Activated CD8-positive, alpha-beta memory T cell treated with anti-CD3 and anti-CD28 coated beads for 36 hours (primary cell): ENCODE measurements around the gene DNAJB2. TPM values are rescaled to one million over a fixed set of nuclear protein-coding genes. Genes with fewer than 3 reads are reported as not detected.

Source experiments
- CTCF ChIA-PET: fragments of 350-600 bp; sonication (Branson Sonifier 250); formaldehyde crosslinking; loops from one replicate; lab custom pipeline; 2021; ENCODE audit warnings: antibody characterized with exemption; lab: Charles Lee
- POLR2A ChIA-PET: fragments of 350-600 bp; sonication (Branson Sonifier 250); formaldehyde crosslinking; loops from one replicate; lab custom pipeline; 2021; ENCODE audit warnings: antibody characterized with exemption; lab: Charles Lee
- total RNA-seq, 2 experiments: library from RNA; stranded (reverse); gene quantifications; one replicate each; pipeline ENCODE4 v1.2.3, GENCODE V29; 2021

Gene DNAJB2
- 10 to 100 TPM; 50.2 to 53.5 TPM for total RNA-seq

- ChIA-PET CTCF (interaction anchor here (0.6 to 5.9 kb wide), 12 partner anchors 10 to 103 kb away, joined by 3 to 76 read pairs (median 7); partner anchors contain the start of genes ABCB6, ANKZF1, ATG9A and CNPPD1), POLR2A (interaction anchor here (0.6 to 5.4 kb wide), 12 partner anchors 15 to 607 kb away, joined by 3 to 57 read pairs (median 8); partner anchors contain the start of genes ABCB6, ANKZF1, ATG9A and GLB1L)
These were observed at the start of gene DNAJB2 for GRCh38 chr2:219279151-219279915. Gene DNAJB2 (plus strand): TSS chr2:219279366. CDS start chr2:219279834, 468 bp downstream.

- ChIA-PET POLR2A (interaction anchor here (0.7 to 2.7 kb wide), 12 partner anchors 9 to 333 kb away, joined by 3 to 38 read pairs (median 8); partner anchors contain the start of genes ABCB6, DNAJB2, GLB1L and STK16), CTCF (interaction anchor here (0.6 to 1.9 kb wide), 11 partner anchors 12 to 70 kb away, joined by 3 to 8 read pairs (median 5); partner anchors contain the start of genes CNPPD1, DNAJB2, GLB1L and NHEJ1)
These were observed 49.1 kb upstream of the DNAJB2 start for GRCh38 chr2:219230059-219230540.

GRCh38 chr2:219234331-219234730, 44.8 kb upstream of the DNAJB2 start:
- POLR2A ChIA-PET, result interaction anchor here (1.0 kb wide), 2 partner anchors 10 to 13 kb away, joined by 3 read pairs; no protein-coding TSS in a partner anchor

DNA sequence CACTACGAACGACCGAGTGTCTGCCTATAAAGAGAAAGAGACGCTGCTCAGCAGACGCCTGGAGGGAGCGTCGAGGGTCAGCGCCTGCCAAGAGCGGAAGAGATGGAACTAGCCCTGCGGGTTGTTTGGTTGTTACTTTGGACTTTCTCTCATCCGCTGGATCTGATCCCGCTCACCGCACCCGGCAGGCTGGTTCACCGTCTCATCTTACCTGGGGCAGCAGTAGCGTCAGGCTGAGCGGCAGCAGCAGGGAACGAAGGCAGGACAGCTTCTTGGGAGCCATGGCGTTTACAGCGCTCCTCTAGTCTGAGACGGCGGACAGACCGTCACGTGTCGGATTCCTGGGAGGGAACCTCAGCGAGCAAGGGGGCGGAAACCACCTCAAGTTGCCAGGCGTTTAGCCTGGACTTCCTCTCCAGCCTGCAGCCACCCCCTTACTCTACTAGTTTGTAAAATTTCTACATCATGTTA, 35.8 kb upstream of the DNAJB2 start:
- ChIA-PET CTCF (interaction anchor here (0.5 to 2.1 kb wide), 2 partner anchors 13 to 15 kb away, joined by 3 to 5 read pairs; partner anchors contain the start of genes ANKZF1 and ATG9A), POLR2A (no interaction called here)

More at GRCh38 chr2:219234331-219234730, 44.8 kb upstream of the DNAJB2 start:
- CTCF ChIA-PET, result interaction anchor here (0.8 kb wide), 1 partner anchor 14 kb away, joined by 4 read pairs; no protein-coding TSS in a partner anchor

DNA sequence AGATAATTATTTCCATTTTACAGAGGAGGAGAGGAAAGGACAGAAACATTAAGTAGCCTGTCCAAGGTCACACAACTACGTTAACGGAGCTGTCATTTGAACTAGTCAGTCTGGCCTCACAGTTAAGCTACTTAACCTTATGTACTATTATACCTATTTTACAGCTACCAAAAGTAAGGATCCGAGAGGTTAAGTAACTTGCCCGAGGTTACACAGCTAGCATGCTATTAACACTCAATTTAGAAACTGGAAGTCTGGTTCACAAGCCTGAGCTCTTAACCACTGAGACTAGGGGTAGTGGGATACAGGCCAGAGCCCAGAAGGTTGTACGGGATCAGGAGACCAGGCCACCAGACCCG, 34.4 kb upstream of the DNAJB2 start:
- ChIA-PET CTCF (interaction anchor here (0.6 to 1.8 kb wide), 8 partner anchors 13 to 50 kb away, joined by 3 to 7 read pairs (median 4); partner anchors contain the start of genes ABCB6, ANKZF1, ATG9A and DNAJB2), POLR2A (interaction anchor here (0.6 to 2.6 kb wide), 10 partner anchors 9 to 68 kb away, joined by 3 to 39 read pairs (median 6); partner anchors contain the start of genes ANKZF1, ATG9A, CNPPD1 and DNAJB2)

- POLR2A ChIA-PET, result interaction anchor here (0.6 to 2.6 kb wide), 13 partner anchors 9 to 69 kb away, joined by 3 to 39 read pairs (median 4); partner anchors contain the start of genes ANKZF1, ATG9A, CNPPD1 and DNAJB2
- CTCF ChIA-PET, result interaction anchor here (0.6 to 1.9 kb wide), 12 partner anchors 9 to 86 kb away, joined by 3 to 7 read pairs (median 4); partner anchors contain the start of genes ABCB6, ANKZF1, ATG9A and DNAJB2
These were observed 33.8 kb upstream of the DNAJB2 start, which contains the start of the genes GLB1L and STK16 for GRCh38 chr2:219245148-219245898. Gene GLB1L (minus strand): TSS chr2:219245444. CDS start chr2:219243573, 1,871 bp downstream. Gene STK16 (plus strand): TSS chr2:219245479. CDS start chr2:219246000, 521 bp downstream.

GRCh38 chr2:219245899-219246230, 33.3 kb upstream of the DNAJB2 start:
- POLR2A ChIA-PET, result interaction anchor here (0.5 to 2.6 kb wide), 11 partner anchors 8 to 353 kb away, joined by 3 to 39 read pairs (median 7); partner anchors contain the start of genes ANKZF1, ATG9A, CNPPD1 and DNAJB2

DNA sequence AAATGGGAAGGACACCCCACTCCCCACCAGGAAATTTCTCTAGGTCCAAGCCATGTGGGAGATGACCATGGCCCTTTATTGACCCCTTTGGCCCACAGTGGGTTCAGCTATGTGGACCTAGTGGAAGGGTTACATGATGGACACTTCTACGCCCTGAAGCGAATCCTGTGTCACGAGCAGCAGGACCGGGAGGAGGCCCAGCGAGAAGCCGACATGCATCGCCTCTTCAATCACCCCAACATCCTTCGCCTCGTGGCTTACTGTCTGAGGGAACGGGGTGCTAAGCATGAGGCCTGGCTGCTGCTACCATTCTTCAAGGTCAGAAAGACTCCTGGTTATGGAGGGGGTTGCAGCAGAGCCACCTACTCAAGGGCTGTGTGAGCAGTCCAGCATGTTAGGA, 32.6 kb upstream of the DNAJB2 start:
- ChIA-PET POLR2A (interaction anchor here (1.0 to 2.6 kb wide), 4 partner anchors 17 to 71 kb away, joined by 3 to 38 read pairs (median 7); partner anchors contain the start of genes ANKZF1, ATG9A and DNAJB2), CTCF (interaction anchor here (0.9 to 1.9 kb wide), 3 partner anchors 8 to 49 kb away, joined by 3 to 7 read pairs (median 6); partner anchors contain the start of gene TUBA4A)

More at GRCh38 chr2:219245899-219246230, 33.3 kb upstream of the DNAJB2 start:
- CTCF ChIA-PET, result interaction anchor here (0.6 to 1.9 kb wide), 9 partner anchors 9 to 86 kb away, joined by 3 to 7 read pairs (median 3); partner anchors contain the start of genes ANKZF1, ATG9A, DNAJB2 and TUBA4A

- CTCF ChIA-PET, result interaction anchor here (0.6 to 3.6 kb wide), 11 partner anchors 9 to 88 kb away, joined by 3 to 23 read pairs (median 3); partner anchors contain the start of genes ANKZF1, DNAJB2 and NHEJ1
- POLR2A ChIA-PET, result interaction anchor here (0.6 to 3.3 kb wide), 7 partner anchors 13 to 73 kb away, joined by 3 to 22 read pairs (median 3); partner anchors contain the start of genes ANKZF1, ATG9A, CNPPD1 and DNAJB2
These were observed 31.2 kb upstream of the DNAJB2 start for GRCh38 chr2:219247678-219248642.

DNA sequence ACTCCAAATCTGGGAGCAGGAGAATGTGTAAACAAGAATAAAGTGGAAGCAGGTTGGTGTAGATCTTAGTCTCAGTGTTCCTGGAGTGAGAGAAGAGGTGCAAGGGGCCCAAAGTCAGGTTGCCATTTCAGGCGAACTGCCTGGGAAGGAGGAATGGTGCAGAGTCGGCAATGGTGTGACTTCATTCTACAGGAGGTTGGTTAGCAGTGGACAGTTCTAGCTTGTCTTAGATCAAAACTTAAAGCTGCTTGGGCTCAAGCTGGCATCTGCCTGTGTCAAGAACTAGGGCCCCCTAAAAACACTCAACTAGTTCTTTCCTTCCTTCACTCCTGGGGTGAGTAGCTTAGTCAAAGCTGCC, 30.3 kb upstream of the DNAJB2 start:
- ChIA-PET CTCF (interaction anchor here (1.4 to 3.6 kb wide), 6 partner anchors 14 to 85 kb away, joined by 3 to 23 read pairs (median 4); partner anchors contain the start of gene DNAJB2), POLR2A (interaction anchor here (0.7 to 3.3 kb wide), 8 partner anchors 11 to 89 kb away, joined by 3 to 22 read pairs (median 3); partner anchors contain the start of genes ANKZF1, ATG9A, DNAJB2 and ZFAND2B)

DNA sequence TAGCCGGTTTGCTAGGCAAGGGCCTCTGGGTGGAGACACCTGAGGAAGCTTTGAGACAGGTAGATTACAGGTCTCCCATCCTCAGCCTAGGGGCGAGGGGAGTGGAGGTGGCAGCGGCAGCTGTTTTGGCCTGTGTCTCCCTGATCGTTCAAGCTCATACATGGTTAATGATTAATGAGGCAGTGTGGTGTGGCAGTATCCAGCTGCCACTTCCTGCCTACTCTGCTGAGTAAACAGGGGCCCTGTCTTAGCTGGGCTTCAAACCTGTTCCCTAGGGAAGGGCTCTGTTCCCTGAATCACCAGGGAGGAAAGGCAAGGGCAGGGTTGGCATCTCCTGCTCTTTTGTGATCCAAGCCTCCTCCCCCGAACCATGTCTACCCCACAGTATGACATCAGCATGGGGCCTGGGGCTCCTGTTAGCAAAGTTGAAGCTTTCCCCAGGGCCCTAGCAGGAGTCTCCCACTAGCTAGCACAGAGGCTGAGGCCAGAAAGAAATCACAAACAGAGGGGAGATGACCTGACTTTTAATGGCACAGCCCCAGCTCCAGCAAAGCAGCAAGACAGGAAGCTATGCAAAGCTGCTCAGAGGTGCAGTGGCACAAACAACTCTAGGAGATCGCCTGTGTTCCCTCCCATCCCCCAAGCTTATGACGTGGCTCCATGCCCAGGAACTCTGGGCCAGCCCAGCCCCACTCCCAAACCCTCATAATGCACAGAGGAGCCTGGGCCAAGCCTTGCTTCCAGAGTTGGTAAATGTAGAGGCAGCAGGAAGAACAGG, 29.8 kb upstream of the DNAJB2 start:
- ChIA-PET POLR2A (interaction anchor here (0.7 to 3.3 kb wide), 8 partner anchors 12 to 90 kb away, joined by 3 to 22 read pairs (median 3); partner anchors contain the start of genes ANKZF1, ATG9A, DNAJB2 and ZFAND2B), CTCF (interaction anchor here (0.9 to 3.6 kb wide), 7 partner anchors 19 to 85 kb away, joined by 3 to 23 read pairs (median 5); partner anchors contain the start of genes ANKZF1, ATG9A and DNAJB2)

DNA sequence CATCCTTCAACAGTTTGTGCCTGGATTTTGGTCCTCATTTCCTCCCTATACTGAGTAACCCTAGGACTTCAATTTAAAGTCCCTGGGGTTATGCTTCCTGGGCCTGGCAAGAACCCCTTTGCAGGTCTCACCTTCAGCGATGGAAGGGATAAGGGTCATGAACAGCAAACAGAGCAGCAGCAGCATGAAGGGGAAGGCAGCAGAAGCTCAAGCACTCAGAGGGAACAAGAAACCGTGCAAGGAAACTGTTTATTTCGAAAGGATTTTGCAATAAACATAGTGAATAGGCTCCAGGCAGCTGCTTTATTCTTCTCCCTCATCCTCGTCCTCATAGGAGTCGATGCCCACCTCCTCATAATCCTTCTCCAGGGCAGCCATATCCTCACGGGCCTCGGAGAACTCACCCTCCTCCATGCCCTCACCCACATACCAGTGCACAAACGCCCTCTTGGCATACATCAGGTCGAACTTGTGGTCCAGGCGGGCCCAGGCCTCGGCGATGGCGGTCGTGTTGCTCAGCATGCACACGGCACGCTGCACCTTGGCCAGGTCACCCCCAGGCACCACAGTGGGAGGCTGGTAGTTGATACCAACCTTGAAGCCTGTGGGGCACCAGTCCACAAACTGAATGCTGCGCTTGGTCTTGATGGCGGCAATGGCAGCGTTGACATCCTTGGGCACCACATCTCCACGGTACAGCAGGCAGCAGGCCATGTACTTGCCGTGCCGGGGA, 29.0 kb upstream of the DNAJB2 start:
- ChIA-PET POLR2A (interaction anchor here (1.3 to 5.1 kb wide), 4 partner anchors 20 to 29 kb away, joined by 4 to 37 read pairs (median 13); partner anchors contain the start of genes ANKZF1, ATG9A and DNAJB2), CTCF (interaction anchor here (0.9 to 6.2 kb wide), 7 partner anchors 20 to 86 kb away, joined by 3 to 35 read pairs (median 5); partner anchors contain the start of genes ANKZF1, ATG9A and DNAJB2)

DNA sequence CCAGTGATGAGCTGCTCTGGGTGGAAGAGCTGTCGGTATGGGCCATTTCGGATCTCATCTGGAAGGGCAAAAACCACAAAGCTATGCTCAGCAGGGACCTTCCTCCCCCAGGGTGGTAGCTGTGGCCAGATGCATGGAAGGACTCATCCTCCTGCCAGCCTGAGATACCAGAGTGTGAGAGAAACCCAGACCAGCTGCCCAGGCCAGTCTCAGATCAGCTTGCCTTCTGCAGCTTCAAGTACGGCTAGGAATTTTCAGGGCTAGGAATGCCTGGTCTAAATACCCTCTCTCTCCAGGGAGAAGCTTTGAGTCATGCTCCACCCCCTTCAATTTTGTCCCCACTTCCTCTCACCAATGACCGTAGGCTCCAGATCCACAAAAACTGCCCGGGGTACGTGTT, 27.5 kb upstream of the DNAJB2 start:
- ChIA-PET POLR2A (interaction anchor here (0.8 to 5.1 kb wide), 6 partner anchors 19 to 75 kb away, joined by 3 to 37 read pairs (median 4); partner anchors contain the start of genes ANKZF1, ATG9A, CNPPD1 and DNAJB2), CTCF (interaction anchor here (0.9 to 6.4 kb wide), 6 partner anchors 14 to 92 kb away, joined by 3 to 56 read pairs (median 8); partner anchors contain the start of genes ANKZF1, ATG9A, DNAJB2 and NHEJ1)

DNA sequence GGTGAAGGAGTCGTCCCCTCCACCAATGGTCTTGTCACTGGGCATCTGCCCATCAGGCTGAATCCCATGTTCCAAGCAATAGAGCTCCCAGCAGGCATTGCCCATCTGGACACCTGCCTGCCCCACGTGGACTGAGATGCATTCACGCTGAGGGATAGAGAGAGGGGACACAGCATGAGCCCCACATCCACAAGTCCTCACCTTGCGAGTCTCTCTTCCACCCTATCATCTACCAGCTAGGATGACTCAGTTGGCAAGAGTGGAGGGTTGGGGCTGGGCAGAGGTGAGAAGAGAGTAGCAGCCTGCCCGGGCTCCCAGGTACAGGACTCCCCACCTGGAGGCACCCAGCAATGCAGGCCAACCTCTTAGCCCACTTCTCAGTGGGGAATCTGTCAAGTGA, 27.1 kb upstream of the DNAJB2 start:
- ChIA-PET CTCF (interaction anchor here (0.9 to 6.4 kb wide), 6 partner anchors 14 to 93 kb away, joined by 3 to 56 read pairs (median 8); partner anchors contain the start of genes ANKZF1, ATG9A, DNAJB2 and NHEJ1), POLR2A (interaction anchor here (0.5 to 5.1 kb wide), 8 partner anchors 20 to 310 kb away, joined by 3 to 57 read pairs (median 6); partner anchors contain the start of genes ANKZF1, ATG9A, CNPPD1 and DNAJB2)
